Fibroblast of the conjunctiva (primary cell): ENCODE measurements around the gene HPD.
"Not testable (repeated sequence)": the region's sequence is repeated elsewhere in the genome, so short reads cannot be mapped to it uniquely, and the experiment has no call there.

Source experiments
- DNase-seq: peaks from one replicate; pipeline ENCODE4 v3.0.0-alpha.2; 2010; ENCODE audit warnings: low read depth

Gene HPD

GRCh38 chr12:121798787-121799155 is 59.9 kb downstream of the HPD start:
- DNase-seq, result no peak

- DNase-seq, result no peak
These were observed 60.5 kb downstream of the HPD start for GRCh38 chr12:121797937-121798786.

- DNase-seq, result peak; percentile 79
These were observed 61.6 kb downstream of the HPD start for GRCh38 chr12:121796855-121797751.

GRCh38 chr12:121795034-121795968 is 63.4 kb downstream of the HPD start:
- DNase-seq, result no peak

GRCh38 chr12:121794534-121795033 is 64.1 kb downstream of the HPD start:
- no peak for DNase-seq

GRCh38 chr12:121793838-121794533 is 64.7 kb downstream of the HPD start:
- peak; percentile 86 for DNase-seq

- no peak for DNase-seq
These were observed 65.2 kb downstream of the HPD start, which contains the start of gene RHOF for GRCh38 chr12:121793440-121793837. TSS of gene RHOF (minus strand) at chr12:121793688. CDS start at chr12:121793633, 55 bp downstream.

- DNase-seq, result no peak
These were observed 65.8 kb downstream of the HPD start for GRCh38 chr12:121792607-121793439.

GRCh38 chr12:121791671-121792551 is 66.7 kb downstream of the HPD start:
- no peak for DNase-seq

GRCh38 chr12:121790785-121791184 is 67.9 kb downstream of the HPD start:
- DNase-seq, result not testable (repeated sequence)

GRCh38 chr12:121789800-121790728 is 68.6 kb downstream of the HPD start:
- no peak for DNase-seq
